K562 (cell line): ENCODE measurements around the gene SOX21. TPM values are rescaled to one million over a fixed set of nuclear protein-coding genes. Genes with fewer than 3 reads are reported as not detected.
A peak's percentile ranks its signal among the peaks of the same experiment; 100 is the strongest.

Experiments
- ATAC-seq: fragments of 200-7000 bp; cut with Tn5 transposase; 3 replicates; pipeline ENCODE4 v1.9.1; 2020; ENCODE audit warnings: moderate library complexity
- BruUV-seq: library from RNA; stranded (reverse); fragments of 400-500 nt; replicated peaks from 2 replicates; lab custom pipeline; 2021; lab: Mats Ljungman, UMichigan
- CTCF ChIA-PET: fragments of 300-600 bp; formaldehyde crosslinking; extraction: SDS; loops from one replicate; lab custom pipeline; 2021; ENCODE audit warnings: low intra/inter-chr PET ratio; lab: Yijun Ruan, JAX
- POLR2A ChIA-PET: fragments of 300-600, 350-650 bp; sonication (Branson Sonifier 250); formaldehyde crosslinking; extraction: SDS; loops from one replicate; lab custom pipeline; 2021; ENCODE audit warnings: antibody characterized with exemption, inconsistent platforms; lab: Yijun Ruan, JAX
- DNase-seq, 4 experiments: peaks; one replicate each; pipeline versions ENCODE4 v3.0.0 to v3.0.0-alpha.2; 2011 to 2018; ENCODE audit warnings: low spot score in 3 of 4, mixed read lengths in 3 of 4; ENCODE audit errors: extremely low read depth in 1 of 4
- FAIRE-seq: peaks from 2 replicates; lab custom pipeline; 2011; peaks lifted over from hg19 to GRCh38; lab: Jason Lieb, UNC
- H2AFZ ChIP-seq: 2 replicates; pipeline ENCODE4 v1.6.0; 2011; ENCODE audit warnings: low read depth, low read length, control low read depth, inconsistent platforms
- H3K27ac ChIP-seq: fragments of 200-600 bp; 3 replicates; pipeline ENCODE4 v1.8.0; 2011; ENCODE audit warnings: low read depth, mild to moderate bottlenecking, control low read depth, inconsistent platforms, low read length, moderate library complexity, mixed read lengths; ENCODE audit errors: extremely low read depth
- H3K27me3 ChIP-seq, 2 experiments: fragments of 300-600 bp in 1 of 2; 2 replicates in 1 of 2; 3 replicates in 1 of 2; pipeline versions ENCODE4 v1.6.0 to v1.8.0; 2011; ENCODE audit warnings: inconsistent platforms in 2 of 2, low read length in 2 of 2, mild to moderate bottlenecking in 1 of 2, mixed read lengths in 1 of 2, moderate library complexity in 1 of 2; ENCODE audit not compliant: control insufficient read depth in 2 of 2, insufficient read depth in 2 of 2
- H3K36me3 ChIP-seq: fragments of 300-600 bp; 3 replicates; pipeline ENCODE4 v1.8.0; 2011; ENCODE audit warnings: mild to moderate bottlenecking, low read length, inconsistent platforms; ENCODE audit not compliant: control insufficient read depth, insufficient read depth
- H3K4me1 ChIP-seq, 2 experiments: fragments of 200-600 bp in 1 of 2; replicated peaks in 1 of 2; 2 replicates in 1 of 2; 3 replicates in 1 of 2; pipeline versions ENCODE4 v1.5.1 to v1.8.0; 2011; ENCODE audit warnings: inconsistent platforms in 2 of 2, low read length in 2 of 2, mild to moderate bottlenecking in 1 of 2, mixed read lengths in 1 of 2, moderate library complexity in 1 of 2; ENCODE audit not compliant: control insufficient read depth in 2 of 2, insufficient read depth in 2 of 2
- H3K4me2 ChIP-seq: 2 replicates; pipeline ENCODE4 v1.6.1; 2011; ENCODE audit warnings: low read length, control low read depth, inconsistent platforms, mixed read lengths; ENCODE audit not compliant: insufficient read depth
- H3K4me3 ChIP-seq: fragments of 200-600 bp; sonication (generic), shearing (Covaris generic); 2 replicates; pipeline ENCODE4 v1.5.1; 2016; ENCODE audit warnings: control low read depth, inconsistent platforms
- H3K79me2 ChIP-seq: fragments of 200-600 bp; 3 replicates; pipeline ENCODE4 v1.8.0; 2011; ENCODE audit warnings: low read length, inconsistent platforms; ENCODE audit not compliant: control insufficient read depth, insufficient read depth
- H3K9ac ChIP-seq, 2 experiments: 2 replicates each; pipeline versions ENCODE4 v1.6.0 to v1.6.1; 2011; ENCODE audit warnings: low read depth in 2 of 2, low read length in 2 of 2, control low read depth in 1 of 2, inconsistent platforms in 1 of 2, mild to moderate bottlenecking in 1 of 2, mixed read lengths in 1 of 2; ENCODE audit not compliant: insufficient read depth in 1 of 2
- H3K9me1 ChIP-seq: one replicate; pipeline ENCODE4 v1.6.0; 2011; ENCODE audit warnings: inconsistent platforms, mild to moderate bottlenecking, low read length, moderate library complexity; ENCODE audit not compliant: control insufficient read depth, insufficient read depth
- H3K9me3 ChIP-seq: replicated peaks from 2 replicates; pipeline ENCODE4 v1.5.1; 2011; ENCODE audit warnings: low read depth, low read length, inconsistent platforms; ENCODE audit not compliant: control insufficient read depth, insufficient read depth
- H4K20me1 ChIP-seq: replicated peaks from 2 replicates; pipeline ENCODE4 v1.6.1; 2011; ENCODE audit warnings: low read length, inconsistent platforms, mixed read lengths; ENCODE audit not compliant: control insufficient read depth, insufficient read depth
- HMGN3 ChIP-seq: IDR thresholded peaks from 2 replicates; pipeline ENCODE4 v1.6.1; 2011; ENCODE audit warnings: borderline replicate concordance, low read depth, mild to moderate bottlenecking, mixed read lengths, low read length; ENCODE audit not compliant: insufficient read length; ENCODE audit errors: extremely low read depth
- MTF1 ChIP-seq: fragments of 250-450 bp; sonication (Bioruptor Pico); IDR thresholded peaks from 2 replicates; pipeline ENCODE4 v1.9.0; 2021; ENCODE audit warnings: moderate library complexity, mild to moderate bottlenecking, inconsistent platforms, borderline replicate concordance
- PHTF2 ChIP-seq: fragments of 250-450 bp; sonication (Bioruptor Pico); IDR thresholded peaks from 2 replicates; pipeline ENCODE4 v1.5.0; 2021; ENCODE audit warnings: mild to moderate bottlenecking
- TRIM24 ChIP-seq, 2 experiments: fragments of 450-650 bp; IDR thresholded peaks; 2 replicates each; pipeline ENCODE4 v1.6.1; 2016
- U2AF2 ChIP-seq: fragments of 200-400 bp; formaldehyde crosslinking; optimal IDR thresholded peaks from 2 replicates; pipeline ENCODE3; 2017; ENCODE audit warnings: low read depth, mild to moderate bottlenecking, low read length
- WGBS: fragments of 100-300 bp; shearing (Covaris generic); methylation state at CpG from one replicate; pipeline ENCODE4 v1.1.6; 2016; ENCODE audit warnings: low coverage, mixed read lengths; ENCODE audit not compliant: insufficient coverage; ENCODE audit errors: missing lambda C conversion rate; 5-methylcytosine and 5-hydroxymethylcytosine counted together
- in situ Hi-C: fragments of 300-500 bp; cut with MboI; formaldehyde crosslinking; loops from 4 replicates; pipeline ENCODE4 v1.15.0; 2018; ENCODE audit warnings: inconsistent platforms, mixed read lengths
- intact Hi-C: fragments of 100-400 bp; cut with micrococcal nuclease; formaldehyde crosslinking; loops from 2 replicates; pipeline ENCODE4 v1.14.2; 2022
- polyA plus RNA-seq, 8 experiments: library from polyadenylated mRNA; depleted of rRNA in 4 of 8; stranded (reverse) in 5 of 8; unstranded in 3 of 8; fragments of >200 nt; fragmentation: Nextera tagmentation in 2 of 8; fragmentation: Illumina TruSeq in 1 of 8; extraction: Ambion mirVana in 2 of 8; extraction: Trizol in 1 of 8; gene quantifications; 2 replicates each; pipeline versions ENCODE4 v1.2.1 to v1.2.3, GENCODE V29; 2011 to 2014; ENCODE audit warnings: inconsistent platforms in 1 of 8, missing spikeins in 1 of 8
- total RNA-seq, 7 experiments: library from RNA; depleted of rRNA in 6 of 7; stranded (reverse); fragments of >200 nt in 6 of 7; fragmentation: Illumina TruSeq in 2 of 7; extraction: Trizol in 2 of 7; gene quantifications; 2 replicates each; pipeline versions ENCODE4 v1.2.1 to v1.2.3, GENCODE V29; 2011 to 2021; ENCODE audit warnings: low replicate concordance in 1 of 7
- TF ChIP-seq, protein P1 (sequence below): fragments of 250-450 bp; sonication (Bioruptor Pico); IDR thresholded peaks from 2 replicates; pipeline ENCODE4 v1.5.0; 2021

The SOX21 gene
- total and polyA plus RNA-seq, 9 of the 15 experiments (the other 6 are each of a cell fraction or from before 2014, with no cell fraction given): 0.07 TPM; not detected in 8

GRCh38 chr13:94673851-94674250 is 38.5 kb downstream of the SOX21 start:
- no peak overlapping the region for H3K4me2 ChIP-seq
- TF ChIP-seq HMGN3 (no peak), PHTF2 (CRISPR knock-in tag) (no peak), MTF1 (no peak), TRIM24 (IDR thresholded peaks at IDR 0.05) (no peak), U2AF2 (no peak)
- TF ChIP-seq, protein P1, sequence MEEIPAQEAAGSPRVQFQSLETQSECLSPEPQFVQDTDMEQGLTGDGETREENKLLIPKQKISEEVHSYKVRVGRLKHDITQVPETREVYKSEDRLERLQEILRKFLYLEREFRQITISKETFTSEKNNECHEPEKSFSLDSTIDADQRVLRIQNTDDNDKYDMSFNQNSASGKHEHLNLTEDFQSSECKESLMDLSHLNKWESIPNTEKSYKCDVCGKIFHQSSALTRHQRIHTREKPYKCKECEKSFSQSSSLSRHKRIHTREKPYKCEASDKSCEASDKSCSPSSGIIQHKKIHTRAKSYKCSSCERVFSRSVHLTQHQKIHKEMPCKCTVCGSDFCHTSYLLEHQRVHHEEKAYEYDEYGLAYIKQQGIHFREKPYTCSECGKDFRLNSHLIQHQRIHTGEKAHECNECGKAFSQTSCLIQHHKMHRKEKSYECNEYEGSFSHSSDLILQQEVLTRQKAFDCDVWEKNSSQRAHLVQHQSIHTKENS (CRISPR knock-in tag): no peak
- TF ChIP-seq, all 486 proteins: peak for 0
- Histone ChIP-seq H3K36me3 (no peaks in the 10 kb centered on the region), H3K27ac (no peak overlapping the region), H3K9me3 (no peaks in the 10 kb centered on the region), H3K4me1 (peaks cover 2 to 6% of the 10 kb centered on the region in 2 experiments; a peak in 3 of 5 replicates), H2AFZ (peak overlapping the region; percentile 60), H3K4me3 (no peak overlapping the region), H3K27me3 (no peaks in the 10 kb centered on the region), H4K20me1 (no peaks in the 10 kb centered on the region), H3K9ac (no peak overlapping the region; a peak in 1 of 4 replicates), H3K9me1 (no peaks in the 10 kb centered on the region), H3K79me2 (no peaks in the 10 kb centered on the region)
- no TSS peak for BruUV-seq
- peak; percentile 11 for FAIRE-seq
- 44% methylated on average over 5 of the region's 5 CpGs for WGBS
- ChIA-PET CTCF (no interaction called here), POLR2A (no interaction called here)
- no peak for ATAC-seq
- in situ Hi-C loops: loop anchor here (25.0 kb wide), 1 partner anchor 738 kb away; no protein-coding TSS in a partner anchor
- no peak for DNase-seq
- intact Hi-C loops: loop anchor here (2.0 kb wide), 1 partner anchor 37 kb away; no protein-coding TSS in a partner anchor
